ENCODE data around the gene PRM1. TPM values are rescaled to one million over a fixed set of nuclear protein-coding genes. Genes with fewer than 3 reads are reported as not detected.

PRM1 gene
- total RNA-seq, 1 experiment from 2014 or later: not detected

DNA sequence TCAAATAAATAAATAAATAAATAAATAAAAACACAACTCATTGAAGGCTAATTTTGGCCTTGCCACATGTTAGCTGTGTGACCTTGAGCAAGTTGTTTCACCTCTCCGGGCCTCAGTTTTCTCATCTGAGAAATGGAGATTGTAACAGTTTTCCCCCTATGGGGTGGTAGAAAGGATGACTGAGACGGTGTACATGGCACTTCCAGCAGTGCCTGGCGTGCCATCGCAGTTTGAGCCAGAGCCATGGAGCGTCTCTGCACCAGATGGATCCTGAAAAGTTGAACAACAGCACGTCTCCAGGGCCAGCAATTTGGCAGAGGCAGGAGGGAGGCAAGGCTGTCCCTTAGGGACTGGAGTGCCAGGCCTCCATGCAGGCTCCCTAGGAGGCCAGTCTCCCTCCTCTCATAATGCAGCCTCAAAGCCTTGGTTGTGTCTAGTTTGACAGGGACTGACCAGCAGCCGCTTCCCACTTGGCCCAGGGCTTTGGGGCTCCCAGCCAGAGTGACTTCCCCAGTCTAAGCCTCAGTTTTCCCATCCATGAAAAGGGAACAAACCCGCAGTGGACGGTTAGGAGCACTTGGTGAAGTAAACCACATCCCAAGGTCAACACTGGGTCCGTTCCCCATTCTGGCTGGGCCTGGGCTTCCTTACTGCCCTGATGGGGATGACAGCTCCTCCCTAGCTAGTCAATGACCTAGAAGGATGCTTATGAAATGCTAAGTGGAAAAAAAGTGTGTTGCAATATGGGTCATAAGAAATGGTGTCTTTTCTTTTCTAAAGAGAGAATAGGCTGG is 44.5 kb downstream of the PRM1 start:
- Histone ChIP-seq H3K9me2 (ENCODE audit: insufficient read depth) (no peaks in the 10 kb centered on the region), H3K79me2 (ENCODE audit: low read depth) (no peaks in the 10 kb centered on the region), H3K4me1 (replicated peaks; ENCODE audit: insufficient read depth) (no peaks in the 10 kb centered on the region), H2AFZ (no peak overlapping the region), H3F3A (ENCODE audit: insufficient read depth, low read depth) (no peaks in the 10 kb centered on the region; the same call in 1 of the 2 replicates), H3K27me3 (ENCODE audit: insufficient read depth, low read depth) (no peaks in the 10 kb centered on the region), H3K4me3 (no peak overlapping the region), H3K9me3 (ENCODE audit: insufficient read depth, low read depth) (no peaks in the 10 kb centered on the region), H3K4me2 (no peak overlapping the region), H3K27ac (no peak overlapping the region), H4K20me1 (ENCODE audit: insufficient read depth) (no peaks in the 10 kb centered on the region), H3K36me3 (ENCODE audit: low read depth) (no peaks in the 10 kb centered on the region)
- ChIA-PET CTCF (no interaction called here), POLR2A (ENCODE audit: unreplicated experiment) (no interaction called here)
- TF ChIP-seq, protein P1, sequence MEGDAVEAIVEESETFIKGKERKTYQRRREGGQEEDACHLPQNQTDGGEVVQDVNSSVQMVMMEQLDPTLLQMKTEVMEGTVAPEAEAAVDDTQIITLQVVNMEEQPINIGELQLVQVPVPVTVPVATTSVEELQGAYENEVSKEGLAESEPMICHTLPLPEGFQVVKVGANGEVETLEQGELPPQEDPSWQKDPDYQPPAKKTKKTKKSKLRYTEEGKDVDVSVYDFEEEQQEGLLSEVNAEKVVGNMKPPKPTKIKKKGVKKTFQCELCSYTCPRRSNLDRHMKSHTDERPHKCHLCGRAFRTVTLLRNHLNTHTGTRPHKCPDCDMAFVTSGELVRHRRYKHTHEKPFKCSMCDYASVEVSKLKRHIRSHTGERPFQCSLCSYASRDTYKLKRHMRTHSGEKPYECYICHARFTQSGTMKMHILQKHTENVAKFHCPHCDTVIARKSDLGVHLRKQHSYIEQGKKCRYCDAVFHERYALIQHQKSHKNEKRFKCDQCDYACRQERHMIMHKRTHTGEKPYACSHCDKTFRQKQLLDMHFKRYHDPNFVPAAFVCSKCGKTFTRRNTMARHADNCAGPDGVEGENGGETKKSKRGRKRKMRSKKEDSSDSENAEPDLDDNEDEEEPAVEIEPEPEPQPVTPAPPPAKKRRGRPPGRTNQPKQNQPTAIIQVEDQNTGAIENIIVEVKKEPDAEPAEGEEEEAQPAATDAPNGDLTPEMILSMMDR (conservative IDR thresholded peaks at IDR 0.05): no peak
- no peak for TF ChIP-seq EZH2 (IDR thresholded peaks at IDR 0.05; ENCODE audit: low read depth)
- no peak for DNase-seq
- BruUV-seq (replicated peaks): no TSS peak
- intact Hi-C loops (cut with micrococcal nuclease; ENCODE audit: unreplicated experiment): no loop called here

DNA sequence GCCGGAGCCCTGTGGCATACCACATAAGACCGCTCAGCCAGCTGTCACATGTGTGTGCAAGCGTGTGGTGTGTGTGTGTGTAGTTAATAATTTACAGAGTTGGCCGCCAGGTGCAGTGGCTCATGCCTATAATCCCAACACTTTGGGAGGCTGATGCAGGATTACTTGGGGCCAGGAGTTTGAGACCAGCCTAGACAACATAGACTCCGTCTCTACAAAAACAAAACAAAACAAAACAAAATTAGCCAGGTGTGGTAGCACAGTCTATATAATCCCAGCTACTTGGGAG is 45.5 kb downstream of the PRM1 start:
- Histone ChIP-seq H3K36me3 (ENCODE audit: low read depth) (no peaks in the 10 kb centered on the region), H3K4me3 (no peak overlapping the region), H3K9me3 (ENCODE audit: insufficient read depth, low read depth) (no peaks in the 10 kb centered on the region), H3K9me2 (ENCODE audit: insufficient read depth) (no peaks in the 10 kb centered on the region), H3K27ac (no peak overlapping the region), H3F3A (ENCODE audit: insufficient read depth, low read depth) (no peaks in the 10 kb centered on the region; the same call in 1 of the 2 replicates), H3K4me2 (no peak overlapping the region), H3K79me2 (ENCODE audit: low read depth) (no peaks in the 10 kb centered on the region), H3K4me1 (replicated peaks; ENCODE audit: insufficient read depth) (no peaks in the 10 kb centered on the region), H2AFZ (no peak overlapping the region), H3K27me3 (ENCODE audit: insufficient read depth, low read depth) (no peaks in the 10 kb centered on the region), H4K20me1 (ENCODE audit: insufficient read depth) (no peaks in the 10 kb centered on the region)
- TF ChIP-seq, protein P1 (conservative IDR thresholded peaks at IDR 0.05): no peak
- TF ChIP-seq EZH2 (IDR thresholded peaks at IDR 0.05; ENCODE audit: low read depth): no peak
- POLR2A ChIA-PET (ENCODE audit: unreplicated experiment): no interaction called here
- CTCF ChIA-PET: interaction anchor here (0.6 kb wide), 1 partner anchor 31 kb away, joined by 4 read pairs; no protein-coding TSS in a partner anchor
- no TSS peak for BruUV-seq (replicated peaks)
- DNase-seq: no peak
- intact Hi-C loops (cut with micrococcal nuclease; ENCODE audit: unreplicated experiment): no loop called here

DNA sequence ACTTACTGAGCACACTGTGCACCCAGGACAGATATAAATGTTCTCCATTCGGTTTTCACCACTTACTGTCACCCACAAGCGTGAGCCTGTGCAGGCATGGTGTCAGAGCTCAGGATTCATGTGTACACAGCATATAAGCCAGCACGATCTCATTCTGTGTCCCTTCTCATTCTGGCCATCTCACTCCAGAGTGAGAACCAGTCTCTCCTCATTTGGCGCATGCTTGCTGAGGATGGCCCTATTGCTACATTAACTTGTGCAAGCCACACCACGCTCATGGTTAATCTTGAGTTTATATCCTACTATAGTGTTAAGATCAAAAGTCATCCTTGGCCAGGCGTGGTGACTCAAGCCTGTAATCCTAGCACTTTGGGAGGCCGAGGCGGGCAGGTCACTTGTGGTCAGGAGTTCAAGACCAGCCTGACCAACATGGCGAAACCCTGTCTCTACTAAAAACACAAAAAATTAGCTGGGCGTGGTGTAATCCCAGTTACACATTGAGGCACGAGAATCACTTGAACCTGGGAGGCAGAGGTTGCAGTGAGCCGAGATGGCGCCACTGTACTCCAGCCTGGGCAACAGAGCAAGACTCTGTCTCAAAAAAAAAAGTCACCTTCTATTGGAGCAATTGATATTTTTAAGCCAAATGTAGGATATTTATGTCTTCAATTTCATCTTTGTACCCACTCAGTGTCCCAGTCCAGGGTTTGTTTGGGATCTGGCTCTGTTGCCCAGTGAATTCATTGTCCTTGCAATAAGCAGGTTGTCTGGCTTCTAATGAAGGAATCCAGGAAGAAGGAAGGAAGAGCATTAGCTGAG is 46.0 kb downstream of the PRM1 start:
- no peaks in the 10 kb centered on the region for H3K27me3 ChIP-seq (ENCODE audit: insufficient read depth, low read depth)
- H3K9me2 ChIP-seq (ENCODE audit: insufficient read depth): no peaks in the 10 kb centered on the region
- intact Hi-C loops (cut with micrococcal nuclease; ENCODE audit: unreplicated experiment): no loop called here
- no peak for DNase-seq
- peaks cover 2% of the 10 kb centered on the region; the same call in 1 of the 2 replicates for H3F3A ChIP-seq (ENCODE audit: insufficient read depth, low read depth)
- no peaks in the 10 kb centered on the region for H3K4me1 ChIP-seq (replicated peaks; ENCODE audit: insufficient read depth)
- no peaks in the 10 kb centered on the region for H3K9me3 ChIP-seq (ENCODE audit: insufficient read depth, low read depth)
- no peak overlapping the region for H3K4me2 ChIP-seq
- H3K79me2 ChIP-seq (ENCODE audit: low read depth): no peaks in the 10 kb centered on the region
- ChIA-PET CTCF (interaction anchor here (0.6 kb wide), 1 partner anchor 30 kb away, joined by 4 read pairs; no protein-coding TSS in a partner anchor), POLR2A (ENCODE audit: unreplicated experiment) (no interaction called here)
- BruUV-seq (replicated peaks): no TSS peak
- no peaks in the 10 kb centered on the region for H3K36me3 ChIP-seq (ENCODE audit: low read depth)
- no peak for TF ChIP-seq EZH2 (IDR thresholded peaks at IDR 0.05; ENCODE audit: low read depth)
- TF ChIP-seq, protein P1 (conservative IDR thresholded peaks at IDR 0.05): no peak
- no peaks in the 10 kb centered on the region for H4K20me1 ChIP-seq (ENCODE audit: insufficient read depth)
- no peak overlapping the region for H3K4me3 ChIP-seq
- H3K27ac ChIP-seq: no peak overlapping the region
- H2AFZ ChIP-seq: no peak overlapping the region

Data from PC-9 (cell line).